Frontal cortex (tissue), 4 donors: ENCODE data around the gene WDFY4. TPM values are rescaled to one million over a fixed set of nuclear protein-coding genes. Genes with fewer than 3 reads are reported as not detected.
"Not testable (repeated sequence)": the region's sequence is repeated elsewhere in the genome, so short reads cannot be mapped to it uniquely, and the experiment has no call there.

Source experiments
- DNase-seq, 2 donors: peaks; one replicate each; pipeline ENCODE4 v3.0.0; 2012; ENCODE audit warnings: low spot score in 2 of 2
- FAIRE-seq: peaks from 2 replicates; lab custom pipeline; 2012; peaks lifted over from hg19 to GRCh38; lab: Jason Lieb, UNC
- total RNA-seq: library from RNA; depleted of rRNA; stranded (reverse); fragments of >200 nt; gene quantifications from one replicate; pipeline ENCODE4 v1.2.3, GENCODE V29; 2014
- donor health status: control.
- donor health status: control.
- donor health status: control.

The WDFY4 gene
- 0.41 TPM for total RNA-seq

GRCh38 chr10:48684792-48685623 lies at the start of gene WDFY4:
Gene WDFY4, plus strand, starts transcription at chr10:48684873. Its CDS starts 24,860 bp downstream, at chr10:48709733.
- DNase-seq: peak in 1 of 2 donors; percentile 29
- no peak for FAIRE-seq

GRCh38 chr10:48634984-48635557 lies 49.6 kb upstream of the WDFY4 start:
- DNase-seq: no peak
- no peak for FAIRE-seq

GRCh38 chr10:48636231-48636630 lies 48.4 kb upstream of the WDFY4 start:
- no peak for DNase-seq
- no peak for FAIRE-seq

- DNase-seq: no peak
- no peak for FAIRE-seq
These were observed 47.8 kb upstream of the WDFY4 start for GRCh38 chr10:48636901-48637300.

- FAIRE-seq: no peak
- no peak for DNase-seq
These were observed 46.5 kb upstream of the WDFY4 start for GRCh38 chr10:48638158-48638557.

- FAIRE-seq (no peak), DNase-seq (no peak)
These were observed 45.7 kb upstream of the WDFY4 start for GRCh38 chr10:48638739-48639527.

GRCh38 chr10:48639632-48640031 lies 45.0 kb upstream of the WDFY4 start:
- DNase-seq (no peak), FAIRE-seq (no peak)

GRCh38 chr10:48640326-48640725 lies 44.3 kb upstream of the WDFY4 start:
- no peak for FAIRE-seq

GRCh38 chr10:48641099-48641690 lies 43.5 kb upstream of the WDFY4 start:
- FAIRE-seq: peak; percentile 70
- DNase-seq: not testable (repeated sequence)

More at GRCh38 chr10:48640326-48640725, 44.3 kb upstream of the WDFY4 start:
- no peak for DNase-seq

GRCh38 chr10:48645600-48645999 lies 39.1 kb upstream of the WDFY4 start:
- no peak for FAIRE-seq
- DNase-seq: no peak

GRCh38 chr10:48647073-48647472 lies 37.6 kb upstream of the WDFY4 start:
- DNase-seq, FAIRE-seq: not testable (repeated sequence)

GRCh38 chr10:48648172-48648942 lies 36.3 kb upstream of the WDFY4 start:
- DNase-seq: no peak
- FAIRE-seq: no peak

- FAIRE-seq (no peak), DNase-seq (no peak)
These were observed 35.2 kb upstream of the WDFY4 start for GRCh38 chr10:48649349-48649944.

- DNase-seq: no peak
- FAIRE-seq: no peak
These were observed 33.4 kb upstream of the WDFY4 start for GRCh38 chr10:48651293-48651692.

GRCh38 chr10:48651839-48652238 lies 32.8 kb upstream of the WDFY4 start:
- DNase-seq (no peak), FAIRE-seq (no peak)

- FAIRE-seq (no peak), DNase-seq (no peak)
These were observed 32.3 kb upstream of the WDFY4 start for GRCh38 chr10:48652344-48652743.

GRCh38 chr10:48653347-48653746 lies 31.3 kb upstream of the WDFY4 start:
- DNase-seq (no peak), FAIRE-seq (no peak)

- DNase-seq (no peak), FAIRE-seq (no peak)
These were observed 30.6 kb upstream of the WDFY4 start for GRCh38 chr10:48653944-48654698.
